Liver (tissue), 9 donors: ENCODE results near the gene PCDHA8. TPM values are rescaled to one million over a fixed set of nuclear protein-coding genes. Genes with fewer than 3 reads are reported as not detected.

ENCODE experiments used
- DNase-seq: peaks from one replicate; pipeline ENCODE4 v3.0.0-alpha.2; 2017; ENCODE audit warnings: low spot score
- H3K27ac ChIP-seq, 2 donors: one replicate each; pipeline ENCODE4 v1.7.0; 2013; ENCODE audit warnings: inconsistent platforms in 2 of 2, low read length in 2 of 2, control low read depth in 1 of 2, low read depth in 1 of 2, mild to moderate bottlenecking in 1 of 2
- H3K27me3 ChIP-seq, 4 donors: one replicate each; pipeline versions ENCODE4 v1.6.1 to v1.7.0; 2013; ENCODE audit warnings: low read length in 3 of 4, inconsistent platforms in 1 of 4, mild to moderate bottlenecking in 1 of 4, moderate library complexity in 1 of 4; ENCODE audit not compliant: control insufficient read depth in 4 of 4, insufficient read depth in 4 of 4
- H3K36me3 ChIP-seq, 4 donors: one replicate each; pipeline versions ENCODE4 v1.6.1 to v1.7.0; 2013; ENCODE audit warnings: low read length in 3 of 4, mild to moderate bottlenecking in 3 of 4, low read depth in 1 of 4, moderate library complexity in 1 of 4; ENCODE audit not compliant: control insufficient read depth in 4 of 4, insufficient read depth in 3 of 4
- H3K4me1 ChIP-seq, 4 donors: one replicate each; pipeline versions ENCODE4 v1.6.1 to v1.7.0; 2013; ENCODE audit warnings: low read length in 3 of 4, mild to moderate bottlenecking in 3 of 4, moderate library complexity in 1 of 4; ENCODE audit not compliant: control insufficient read depth in 4 of 4, insufficient read depth in 4 of 4
- H3K4me3 ChIP-seq, 3 donors: one replicate each; pipeline versions ENCODE4 v1.6.1 to v1.7.0; 2013; ENCODE audit warnings: low read length in 3 of 3, control low read depth in 1 of 3, low read depth in 1 of 3, mild to moderate bottlenecking in 1 of 3
- H3K9ac ChIP-seq, 2 donors: one replicate each; pipeline ENCODE4 v1.7.0; 2013; ENCODE audit warnings: low read length in 2 of 2, mild to moderate bottlenecking in 2 of 2, moderate library complexity in 2 of 2, control low read depth in 1 of 2, low read depth in 1 of 2
- H3K9me3 ChIP-seq, 4 donors: one replicate each; pipeline versions ENCODE4 v1.6.1 to v1.7.0; 2013; ENCODE audit warnings: low read length in 3 of 4; ENCODE audit not compliant: control insufficient read depth in 4 of 4
- EGR1 ChIP-seq, 2 donors: IDR thresholded peaks; 2 replicates each; pipeline ENCODE4 v1.6.1; 2016 to 2018; ENCODE audit warnings: antibody characterized with exemption in 2 of 2, low read depth in 2 of 2
- GABPA ChIP-seq, 2 donors: IDR thresholded peaks in 1 of 2; conservative IDR thresholded peaks in 1 of 2; 2 replicates each; pipeline ENCODE4 v1.6.1; 2016; ENCODE audit warnings: antibody characterized with exemption in 2 of 2, mild to moderate bottlenecking in 1 of 2, moderate library complexity in 1 of 2
- JUND ChIP-seq, 2 donors: IDR thresholded peaks; 2 replicates each; pipeline ENCODE4 v1.6.1; 2016; ENCODE audit warnings: antibody characterized with exemption in 2 of 2
- MAX ChIP-seq: IDR thresholded peaks from 2 replicates; pipeline ENCODE4 v1.6.1; 2016; ENCODE audit warnings: antibody characterized with exemption
- NR2F2 ChIP-seq: IDR thresholded peaks from 2 replicates; pipeline ENCODE4 v1.6.1; 2016; ENCODE audit warnings: antibody characterized with exemption
- RAD21 ChIP-seq, 2 donors: IDR thresholded peaks; 2 replicates each; pipeline ENCODE4 v1.6.1; 2016; ENCODE audit warnings: antibody characterized with exemption in 2 of 2, mild to moderate bottlenecking in 2 of 2
- REST ChIP-seq: IDR thresholded peaks from 2 replicates; pipeline ENCODE4 v1.6.1; 2016; ENCODE audit warnings: antibody characterized with exemption, mild to moderate bottlenecking
- RXRA ChIP-seq, 2 donors: IDR thresholded peaks; 2 replicates each; pipeline ENCODE4 v1.6.1; 2017 to 2018; ENCODE audit warnings: antibody characterized with exemption in 2 of 2, mild to moderate bottlenecking in 1 of 2
- SP1 ChIP-seq: IDR thresholded peaks from 2 replicates; pipeline ENCODE4 v1.6.1; 2018; ENCODE audit warnings: antibody characterized with exemption, mild to moderate bottlenecking
- TAF1 ChIP-seq: conservative IDR thresholded peaks from 2 replicates; pipeline ENCODE4 v1.6.1; 2016; ENCODE audit warnings: antibody characterized with exemption, mild to moderate bottlenecking
- YY1 ChIP-seq: IDR thresholded peaks from 2 replicates; pipeline ENCODE4 v1.6.1; 2016; ENCODE audit warnings: antibody characterized with exemption, mild to moderate bottlenecking
- WGBS: extraction: QIAGEN DNeasy Blood & Tissue Kit; methylation state at CpG from one replicate; pipeline ENCODE4 v1.1.7; 2013; 5-methylcytosine and 5-hydroxymethylcytosine counted together
- polyA plus RNA-seq, 2 donors: library from polyadenylated mRNA; stranded (reverse) in 1 of 2; unstranded in 1 of 2; fragments of 200-250 nt in 1 of 2; fragments of >200 nt in 1 of 2; fragmentation: Nextera tagmentation in 1 of 2; extraction: Ambion mirVana in 1 of 2; gene quantifications; one replicate each; pipeline versions ENCODE4 v1.2.1 to v1.2.3, GENCODE V29; 2013 to 2015
- total RNA-seq, 2 donors: library from RNA; depleted of rRNA; stranded (reverse); fragments of >200 nt; gene quantifications; one replicate each; pipeline ENCODE4 v1.2.3, GENCODE V29; 2014
- TF ChIP-seq, protein P1 (sequence below): IDR thresholded peaks from 2 replicates; pipeline ENCODE4 v1.6.1; 2016; ENCODE audit warnings: antibody characterized with exemption
- TF ChIP-seq, protein P2 (sequence below): fragments of 150-350 bp; IDR thresholded peaks from 2 replicates; pipeline ENCODE4 v1.5.1; 2017; ENCODE audit warnings: improper control_type of control experiment, low read depth, low read length; ENCODE audit not compliant: missing input control
- donor health status: healthy.
- donor health status: healthy.
- donor health status: healthy.
- donor health status: healthy.
- donor health status: healthy.

The PCDHA8 gene
- total and polyA plus RNA-seq, 4 donors: under 0.01 TPM; not detected in 3

- Histone ChIP-seq H3K4me1 (no peaks in the 10 kb centered on the region), H3K27me3 (peaks cover 0 to 5% (median under 1%) of the 10 kb centered on the region in 4 donors), H3K9ac (no peak overlapping the region), H3K9me3 (peaks cover 10 to 38% (median 22%) of the 10 kb centered on the region in 4 donors), H3K27ac (no peak overlapping the region), H3K36me3 (no peaks in the 10 kb centered on the region), H3K4me3 (no peak overlapping the region)
- WGBS: 49% methylated on average over 38 of the region's 38 CpGs
- no peak for TF ChIP-seq RXRA (IDR thresholded peaks at IDR 0.05)
- no peak for TF ChIP-seq TAF1
- no peak for TF ChIP-seq RAD21 (IDR thresholded peaks at IDR 0.05)
- no peak for DNase-seq
These were observed 17.5 kb upstream of the PCDHA8 start for GRCh38 chr5:140823475-140823874.

- H3K27me3 ChIP-seq: peaks cover 0 to 5% (median 2%) of the 10 kb centered on the region in 4 donors
- H3K4me1 ChIP-seq: no peaks in the 10 kb centered on the region
- no peaks in the 10 kb centered on the region for H3K36me3 ChIP-seq
- TF ChIP-seq TAF1: no peak
- no peak for TF ChIP-seq MAX
- TF ChIP-seq, protein P1, sequence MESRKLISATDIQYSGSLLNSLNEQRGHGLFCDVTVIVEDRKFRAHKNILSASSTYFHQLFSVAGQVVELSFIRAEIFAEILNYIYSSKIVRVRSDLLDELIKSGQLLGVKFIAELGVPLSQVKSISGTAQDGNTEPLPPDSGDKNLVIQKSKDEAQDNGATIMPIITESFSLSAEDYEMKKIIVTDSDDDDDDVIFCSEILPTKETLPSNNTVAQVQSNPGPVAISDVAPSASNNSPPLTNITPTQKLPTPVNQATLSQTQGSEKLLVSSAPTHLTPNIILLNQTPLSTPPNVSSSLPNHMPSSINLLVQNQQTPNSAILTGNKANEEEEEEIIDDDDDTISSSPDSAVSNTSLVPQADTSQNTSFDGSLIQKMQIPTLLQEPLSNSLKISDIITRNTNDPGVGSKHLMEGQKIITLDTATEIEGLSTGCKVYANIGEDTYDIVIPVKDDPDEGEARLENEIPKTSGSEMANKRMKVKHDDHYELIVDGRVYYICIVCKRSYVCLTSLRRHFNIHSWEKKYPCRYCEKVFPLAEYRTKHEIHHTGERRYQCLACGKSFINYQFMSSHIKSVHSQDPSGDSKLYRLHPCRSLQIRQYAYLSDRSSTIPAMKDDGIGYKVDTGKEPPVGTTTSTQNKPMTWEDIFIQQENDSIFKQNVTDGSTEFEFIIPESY: no peak
- no peak for TF ChIP-seq JUND (IDR thresholded peaks at IDR 0.05)
- TF ChIP-seq, protein P2, sequence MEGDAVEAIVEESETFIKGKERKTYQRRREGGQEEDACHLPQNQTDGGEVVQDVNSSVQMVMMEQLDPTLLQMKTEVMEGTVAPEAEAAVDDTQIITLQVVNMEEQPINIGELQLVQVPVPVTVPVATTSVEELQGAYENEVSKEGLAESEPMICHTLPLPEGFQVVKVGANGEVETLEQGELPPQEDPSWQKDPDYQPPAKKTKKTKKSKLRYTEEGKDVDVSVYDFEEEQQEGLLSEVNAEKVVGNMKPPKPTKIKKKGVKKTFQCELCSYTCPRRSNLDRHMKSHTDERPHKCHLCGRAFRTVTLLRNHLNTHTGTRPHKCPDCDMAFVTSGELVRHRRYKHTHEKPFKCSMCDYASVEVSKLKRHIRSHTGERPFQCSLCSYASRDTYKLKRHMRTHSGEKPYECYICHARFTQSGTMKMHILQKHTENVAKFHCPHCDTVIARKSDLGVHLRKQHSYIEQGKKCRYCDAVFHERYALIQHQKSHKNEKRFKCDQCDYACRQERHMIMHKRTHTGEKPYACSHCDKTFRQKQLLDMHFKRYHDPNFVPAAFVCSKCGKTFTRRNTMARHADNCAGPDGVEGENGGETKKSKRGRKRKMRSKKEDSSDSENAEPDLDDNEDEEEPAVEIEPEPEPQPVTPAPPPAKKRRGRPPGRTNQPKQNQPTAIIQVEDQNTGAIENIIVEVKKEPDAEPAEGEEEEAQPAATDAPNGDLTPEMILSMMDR: no peak
- TF ChIP-seq REST: no peak
- TF ChIP-seq NR2F2: no peak
- TF ChIP-seq EGR1 (IDR thresholded peaks at IDR 0.05; ENCODE audit: low read depth in 2 of 2): no peak
- no peak for TF ChIP-seq RXRA (IDR thresholded peaks at IDR 0.05)
- no peak for TF ChIP-seq SP1
- no peak for TF ChIP-seq GABPA (IDR thresholded peaks at IDR 0.05 in 1 of 2, conservative IDR thresholded peaks at IDR 0.05 in 1 of 2)
- no peak for TF ChIP-seq RAD21 (IDR thresholded peaks at IDR 0.05)
- no peak for TF ChIP-seq YY1
- 21% methylated on average over 27 of the region's 27 CpGs for WGBS
- no peak within 1 kb of the TSS for H3K9ac ChIP-seq
- H3K4me3 ChIP-seq: no peak within 1 kb of the TSS
- H3K9me3 ChIP-seq: peaks cover 16 to 43% (median 23%) of the 10 kb centered on the region in 4 donors
- DNase-seq: no peak
- no peak within 1 kb of the TSS for H3K27ac ChIP-seq
These were observed 13.2 kb upstream of the PCDHA8 start, which contains the start of gene PCDHA6 for GRCh38 chr5:140827704-140828361. Gene PCDHA6 (plus strand): TSS chr5:140827960. CDS start chr5:140828092, 132 bp downstream.
